ENCODE data around the gene CLCA2.

DNA sequence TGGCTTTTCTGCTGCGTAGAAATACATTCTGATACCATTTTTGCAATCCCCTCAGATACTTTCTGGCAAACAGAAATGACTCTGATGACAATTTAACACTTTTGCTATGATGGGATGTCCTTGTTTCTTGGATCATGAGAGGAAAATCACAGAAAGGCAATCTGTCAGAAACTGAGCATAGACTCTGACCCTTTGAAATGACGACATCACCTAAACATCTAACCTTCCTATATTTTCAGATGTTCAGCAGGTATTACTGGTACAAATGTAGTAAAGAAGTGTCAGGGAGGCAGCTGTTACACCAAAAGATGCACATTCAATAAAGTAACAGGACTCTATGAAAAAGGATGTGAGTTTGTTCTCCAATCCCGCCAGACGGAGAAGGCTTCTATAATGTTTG is 58.0 kb downstream of the CLCA2 start:
- TF ChIP-seq, protein P1, sequence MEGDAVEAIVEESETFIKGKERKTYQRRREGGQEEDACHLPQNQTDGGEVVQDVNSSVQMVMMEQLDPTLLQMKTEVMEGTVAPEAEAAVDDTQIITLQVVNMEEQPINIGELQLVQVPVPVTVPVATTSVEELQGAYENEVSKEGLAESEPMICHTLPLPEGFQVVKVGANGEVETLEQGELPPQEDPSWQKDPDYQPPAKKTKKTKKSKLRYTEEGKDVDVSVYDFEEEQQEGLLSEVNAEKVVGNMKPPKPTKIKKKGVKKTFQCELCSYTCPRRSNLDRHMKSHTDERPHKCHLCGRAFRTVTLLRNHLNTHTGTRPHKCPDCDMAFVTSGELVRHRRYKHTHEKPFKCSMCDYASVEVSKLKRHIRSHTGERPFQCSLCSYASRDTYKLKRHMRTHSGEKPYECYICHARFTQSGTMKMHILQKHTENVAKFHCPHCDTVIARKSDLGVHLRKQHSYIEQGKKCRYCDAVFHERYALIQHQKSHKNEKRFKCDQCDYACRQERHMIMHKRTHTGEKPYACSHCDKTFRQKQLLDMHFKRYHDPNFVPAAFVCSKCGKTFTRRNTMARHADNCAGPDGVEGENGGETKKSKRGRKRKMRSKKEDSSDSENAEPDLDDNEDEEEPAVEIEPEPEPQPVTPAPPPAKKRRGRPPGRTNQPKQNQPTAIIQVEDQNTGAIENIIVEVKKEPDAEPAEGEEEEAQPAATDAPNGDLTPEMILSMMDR (IDR thresholded peaks at IDR 0.05), result no peak
- no peak for TF ChIP-seq POLR2A (IDR thresholded peaks at IDR 0.05)
